ENCODE results near the gene BCAS3.

DNA sequence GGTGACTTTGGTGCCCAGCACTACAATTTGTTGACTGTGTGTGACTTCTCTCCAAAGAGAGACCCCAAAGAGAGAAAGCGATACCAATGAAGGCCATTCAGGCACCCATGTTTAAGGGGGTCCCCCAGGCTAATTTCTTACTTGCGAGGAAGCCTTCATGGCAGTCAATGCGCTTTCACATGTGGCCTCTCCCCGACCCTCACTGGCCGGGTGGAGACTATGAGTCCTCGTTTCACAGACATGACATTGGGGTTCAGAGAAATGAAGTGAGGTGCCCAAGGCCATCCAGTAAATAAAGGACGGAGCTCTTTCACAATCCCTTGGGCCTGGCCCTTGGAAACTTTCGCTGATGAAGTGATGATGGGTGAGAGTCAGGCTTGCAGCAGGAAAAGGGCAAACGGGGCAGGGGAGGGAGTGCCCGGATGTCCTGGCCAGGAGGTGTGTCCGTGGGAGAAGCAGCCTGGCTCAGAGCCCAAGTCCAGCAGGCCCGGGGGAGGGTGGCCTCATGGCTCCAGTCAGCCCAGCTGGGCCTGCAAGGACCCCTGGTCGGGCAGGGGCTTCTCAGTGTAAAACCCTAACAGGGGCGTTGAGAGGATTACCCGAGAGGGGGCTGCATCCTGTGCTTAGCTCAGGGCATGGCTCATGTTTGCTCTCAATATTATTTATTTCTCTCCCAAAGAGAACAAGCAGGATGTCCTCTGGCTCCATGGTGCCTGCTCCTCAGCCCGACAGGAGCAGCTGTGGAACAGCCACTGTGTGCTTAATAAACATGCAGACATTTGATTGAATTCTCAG lies 736.7 kb downstream of the BCAS3 start:
- TF ChIP-seq, protein P1, sequence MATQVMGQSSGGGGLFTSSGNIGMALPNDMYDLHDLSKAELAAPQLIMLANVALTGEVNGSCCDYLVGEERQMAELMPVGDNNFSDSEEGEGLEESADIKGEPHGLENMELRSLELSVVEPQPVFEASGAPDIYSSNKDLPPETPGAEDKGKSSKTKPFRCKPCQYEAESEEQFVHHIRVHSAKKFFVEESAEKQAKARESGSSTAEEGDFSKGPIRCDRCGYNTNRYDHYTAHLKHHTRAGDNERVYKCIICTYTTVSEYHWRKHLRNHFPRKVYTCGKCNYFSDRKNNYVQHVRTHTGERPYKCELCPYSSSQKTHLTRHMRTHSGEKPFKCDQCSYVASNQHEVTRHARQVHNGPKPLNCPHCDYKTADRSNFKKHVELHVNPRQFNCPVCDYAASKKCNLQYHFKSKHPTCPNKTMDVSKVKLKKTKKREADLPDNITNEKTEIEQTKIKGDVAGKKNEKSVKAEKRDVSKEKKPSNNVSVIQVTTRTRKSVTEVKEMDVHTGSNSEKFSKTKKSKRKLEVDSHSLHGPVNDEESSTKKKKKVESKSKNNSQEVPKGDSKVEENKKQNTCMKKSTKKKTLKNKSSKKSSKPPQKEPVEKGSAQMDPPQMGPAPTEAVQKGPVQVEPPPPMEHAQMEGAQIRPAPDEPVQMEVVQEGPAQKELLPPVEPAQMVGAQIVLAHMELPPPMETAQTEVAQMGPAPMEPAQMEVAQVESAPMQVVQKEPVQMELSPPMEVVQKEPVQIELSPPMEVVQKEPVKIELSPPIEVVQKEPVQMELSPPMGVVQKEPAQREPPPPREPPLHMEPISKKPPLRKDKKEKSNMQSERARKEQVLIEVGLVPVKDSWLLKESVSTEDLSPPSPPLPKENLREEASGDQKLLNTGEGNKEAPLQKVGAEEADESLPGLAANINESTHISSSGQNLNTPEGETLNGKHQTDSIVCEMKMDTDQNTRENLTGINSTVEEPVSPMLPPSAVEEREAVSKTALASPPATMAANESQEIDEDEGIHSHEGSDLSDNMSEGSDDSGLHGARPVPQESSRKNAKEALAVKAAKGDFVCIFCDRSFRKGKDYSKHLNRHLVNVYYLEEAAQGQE (IDR thresholded peaks at IDR 0.05; ENCODE audit: low read depth): no peak
- TF ChIP-seq, protein P2, sequence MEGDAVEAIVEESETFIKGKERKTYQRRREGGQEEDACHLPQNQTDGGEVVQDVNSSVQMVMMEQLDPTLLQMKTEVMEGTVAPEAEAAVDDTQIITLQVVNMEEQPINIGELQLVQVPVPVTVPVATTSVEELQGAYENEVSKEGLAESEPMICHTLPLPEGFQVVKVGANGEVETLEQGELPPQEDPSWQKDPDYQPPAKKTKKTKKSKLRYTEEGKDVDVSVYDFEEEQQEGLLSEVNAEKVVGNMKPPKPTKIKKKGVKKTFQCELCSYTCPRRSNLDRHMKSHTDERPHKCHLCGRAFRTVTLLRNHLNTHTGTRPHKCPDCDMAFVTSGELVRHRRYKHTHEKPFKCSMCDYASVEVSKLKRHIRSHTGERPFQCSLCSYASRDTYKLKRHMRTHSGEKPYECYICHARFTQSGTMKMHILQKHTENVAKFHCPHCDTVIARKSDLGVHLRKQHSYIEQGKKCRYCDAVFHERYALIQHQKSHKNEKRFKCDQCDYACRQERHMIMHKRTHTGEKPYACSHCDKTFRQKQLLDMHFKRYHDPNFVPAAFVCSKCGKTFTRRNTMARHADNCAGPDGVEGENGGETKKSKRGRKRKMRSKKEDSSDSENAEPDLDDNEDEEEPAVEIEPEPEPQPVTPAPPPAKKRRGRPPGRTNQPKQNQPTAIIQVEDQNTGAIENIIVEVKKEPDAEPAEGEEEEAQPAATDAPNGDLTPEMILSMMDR (IDR thresholded peaks at IDR 0.05 in 2 of 3, conservative IDR thresholded peaks at IDR 0.05 in 1 of 3; ENCODE audit: borderline replicate concordance in 1 of 3, insufficient read depth in 1 of 3, low read depth in 2 of 3, low read length in 2 of 3): no peak
- TF ChIP-seq FOSL1 (IDR thresholded peaks at IDR 0.05; ENCODE audit: low read depth) (no peak), POLR2A (IDR thresholded peaks at IDR 0.05; ENCODE audit: borderline replicate concordance, extremely low read depth, insufficient read depth, insufficient read length) (no peak), TCF7L2 (IDR thresholded peaks at IDR 0.05; ENCODE audit: borderline replicate concordance, extremely low read depth, insufficient read depth, insufficient read length) (no peak), EGR1 (IDR thresholded peaks at IDR 0.05; ENCODE audit: low read depth) (no peak), EZH2 (IDR thresholded peaks at IDR 0.05) (no peak), YY1 (IDR thresholded peaks at IDR 0.05; ENCODE audit: extremely low read depth, insufficient replicate concordance, low read depth, low read length) (no peak), ZBTB33 (IDR thresholded peaks at IDR 0.05; ENCODE audit: extremely low read depth, insufficient replicate concordance, low read length) (no peak), ATF3 (IDR thresholded peaks at IDR 0.05) (no peak), ZFX (IDR thresholded peaks at IDR 0.05) (no peak), POLR2AphosphoS5 (IDR thresholded peaks at IDR 0.05; ENCODE audit: low read depth, low read length) (no peak), SIN3A (IDR thresholded peaks at IDR 0.05; ENCODE audit: low read depth) (no peak)
- TF ChIP-seq, protein P3, sequence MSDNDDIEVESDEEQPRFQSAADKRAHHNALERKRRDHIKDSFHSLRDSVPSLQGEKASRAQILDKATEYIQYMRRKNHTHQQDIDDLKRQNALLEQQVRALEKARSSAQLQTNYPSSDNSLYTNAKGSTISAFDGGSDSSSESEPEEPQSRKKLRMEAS (IDR thresholded peaks at IDR 0.05): no peak

Data from HCT116 (cell line).